Gastroesophageal sphincter (tissue), 3 donors: ENCODE measurements around the gene SBNO1.

Experiments
- EP300 ChIP-seq: sonication (generic); formaldehyde crosslinking; IDR thresholded peaks from one replicate; pipeline ENCODE4 v1.6.1; 2017; ENCODE audit warnings: antibody characterized with exemption, mild to moderate bottlenecking
- TF ChIP-seq, protein P1 (sequence below), 4 experiments: fragments of 200-600 bp in 2 of 4; fragments of 450-650 bp in 2 of 4; sonication (generic) in 1 of 4; IDR thresholded peaks; one replicate each; pipeline ENCODE4 v1.5.1; 2017 to 2019; ENCODE audit warnings: antibody characterized with exemption in 4 of 4, mild to moderate bottlenecking in 2 of 4, moderate library complexity in 2 of 4

DNA sequence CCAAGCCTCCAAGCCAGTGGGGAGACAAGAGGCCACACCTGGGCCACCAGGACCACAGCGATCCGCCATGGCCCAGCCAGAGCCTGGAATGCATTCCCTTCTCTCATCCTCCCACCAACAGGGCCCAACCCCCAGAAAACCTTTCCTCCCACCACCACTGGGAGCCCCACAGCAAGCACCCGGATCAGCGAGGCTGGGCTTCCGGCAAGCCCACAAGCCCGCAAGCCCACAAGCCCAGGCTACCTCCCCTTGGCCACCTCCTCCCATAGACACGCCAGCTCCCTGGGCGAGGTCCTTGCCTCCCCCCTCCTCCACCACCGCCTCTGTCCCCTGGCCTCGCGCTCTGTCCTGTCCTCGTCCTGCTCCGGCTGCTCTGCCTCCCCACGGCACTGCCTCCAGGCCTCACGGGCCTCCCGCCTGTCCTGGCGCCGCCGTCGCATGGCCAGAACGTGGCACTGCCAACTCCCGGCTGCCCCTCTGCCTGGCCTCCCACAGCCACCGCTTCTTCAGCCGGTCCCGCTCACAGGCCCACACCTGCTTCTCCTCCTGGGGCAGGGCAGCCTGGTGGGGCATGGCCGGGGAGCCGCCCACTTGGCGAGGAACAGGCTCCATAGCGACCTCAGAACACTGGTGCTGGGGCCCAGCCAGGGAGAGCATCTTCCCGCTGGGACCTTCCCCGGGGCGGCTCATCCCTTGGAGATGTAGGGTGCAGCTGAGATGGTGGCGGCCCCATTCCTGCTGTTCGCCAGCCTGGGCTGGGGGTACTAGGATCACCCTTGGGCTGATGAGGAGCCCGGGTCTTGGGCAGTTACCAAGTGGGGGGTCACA is 98.6 kb downstream of the SBNO1 start:
- TF ChIP-seq, protein P1, sequence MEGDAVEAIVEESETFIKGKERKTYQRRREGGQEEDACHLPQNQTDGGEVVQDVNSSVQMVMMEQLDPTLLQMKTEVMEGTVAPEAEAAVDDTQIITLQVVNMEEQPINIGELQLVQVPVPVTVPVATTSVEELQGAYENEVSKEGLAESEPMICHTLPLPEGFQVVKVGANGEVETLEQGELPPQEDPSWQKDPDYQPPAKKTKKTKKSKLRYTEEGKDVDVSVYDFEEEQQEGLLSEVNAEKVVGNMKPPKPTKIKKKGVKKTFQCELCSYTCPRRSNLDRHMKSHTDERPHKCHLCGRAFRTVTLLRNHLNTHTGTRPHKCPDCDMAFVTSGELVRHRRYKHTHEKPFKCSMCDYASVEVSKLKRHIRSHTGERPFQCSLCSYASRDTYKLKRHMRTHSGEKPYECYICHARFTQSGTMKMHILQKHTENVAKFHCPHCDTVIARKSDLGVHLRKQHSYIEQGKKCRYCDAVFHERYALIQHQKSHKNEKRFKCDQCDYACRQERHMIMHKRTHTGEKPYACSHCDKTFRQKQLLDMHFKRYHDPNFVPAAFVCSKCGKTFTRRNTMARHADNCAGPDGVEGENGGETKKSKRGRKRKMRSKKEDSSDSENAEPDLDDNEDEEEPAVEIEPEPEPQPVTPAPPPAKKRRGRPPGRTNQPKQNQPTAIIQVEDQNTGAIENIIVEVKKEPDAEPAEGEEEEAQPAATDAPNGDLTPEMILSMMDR (IDR thresholded peaks at IDR 0.05) = no peak
- no peak for TF ChIP-seq EP300
